SU-DHL-6 (cell line): ENCODE measurements around the gene RBM33.

ENCODE experiments used
- EZH2phosphoT487 ChIP-seq: fragments of 200-600 bp; sonication (generic), shearing (Covaris generic); conservative IDR thresholded peaks from 2 replicates; pipeline ENCODE4 v1.6.1; 2018; ENCODE audit warnings: mild to moderate bottlenecking, antibody characterized with exemption, low read length, moderate library complexity, mixed read lengths
- TF ChIP-seq, protein P1 (sequence below): fragments of 200-600 bp; sonication (generic); IDR thresholded peaks from one replicate; pipeline ENCODE4 v1.5.1; 2017; ENCODE audit warnings: antibody characterized with exemption, mild to moderate bottlenecking, low read length, moderate library complexity; ENCODE audit not compliant: insufficient read depth, poor library complexity, severe bottlenecking

DNA sequence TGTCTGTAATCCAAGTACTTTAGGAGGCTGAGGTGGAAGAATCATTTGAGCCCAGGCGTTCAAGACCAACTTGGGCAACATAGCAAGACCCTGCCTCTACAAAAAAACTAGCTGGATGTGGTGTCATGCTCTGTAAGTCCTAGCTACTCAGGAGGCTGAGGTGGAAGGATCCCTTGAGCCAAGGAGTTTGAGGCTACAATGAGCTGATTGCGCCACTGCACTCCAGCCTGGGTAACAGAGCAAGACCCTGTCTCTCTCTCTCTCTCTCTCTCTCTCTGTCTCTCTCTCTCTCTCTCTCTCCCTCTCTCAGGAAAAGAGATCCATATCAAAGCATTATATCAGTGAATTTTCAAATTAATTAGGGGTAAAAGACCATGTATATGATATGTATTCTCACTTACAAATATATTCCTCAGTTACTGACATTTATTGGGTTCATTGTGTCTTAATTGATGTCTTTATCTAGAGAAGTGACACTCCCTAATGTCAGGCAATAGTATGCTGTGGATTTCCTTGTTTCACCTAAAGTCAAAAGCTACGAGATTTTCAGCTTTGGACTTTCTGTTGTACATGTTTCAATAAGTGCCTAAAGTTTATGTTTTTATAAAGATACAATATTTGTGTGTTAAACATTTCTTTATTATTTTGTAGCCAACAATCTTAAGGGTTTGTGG is 91.1 kb downstream of the RBM33 start:
- TF ChIP-seq, protein P1, sequence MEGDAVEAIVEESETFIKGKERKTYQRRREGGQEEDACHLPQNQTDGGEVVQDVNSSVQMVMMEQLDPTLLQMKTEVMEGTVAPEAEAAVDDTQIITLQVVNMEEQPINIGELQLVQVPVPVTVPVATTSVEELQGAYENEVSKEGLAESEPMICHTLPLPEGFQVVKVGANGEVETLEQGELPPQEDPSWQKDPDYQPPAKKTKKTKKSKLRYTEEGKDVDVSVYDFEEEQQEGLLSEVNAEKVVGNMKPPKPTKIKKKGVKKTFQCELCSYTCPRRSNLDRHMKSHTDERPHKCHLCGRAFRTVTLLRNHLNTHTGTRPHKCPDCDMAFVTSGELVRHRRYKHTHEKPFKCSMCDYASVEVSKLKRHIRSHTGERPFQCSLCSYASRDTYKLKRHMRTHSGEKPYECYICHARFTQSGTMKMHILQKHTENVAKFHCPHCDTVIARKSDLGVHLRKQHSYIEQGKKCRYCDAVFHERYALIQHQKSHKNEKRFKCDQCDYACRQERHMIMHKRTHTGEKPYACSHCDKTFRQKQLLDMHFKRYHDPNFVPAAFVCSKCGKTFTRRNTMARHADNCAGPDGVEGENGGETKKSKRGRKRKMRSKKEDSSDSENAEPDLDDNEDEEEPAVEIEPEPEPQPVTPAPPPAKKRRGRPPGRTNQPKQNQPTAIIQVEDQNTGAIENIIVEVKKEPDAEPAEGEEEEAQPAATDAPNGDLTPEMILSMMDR = no peak
- TF ChIP-seq EZH2phosphoT487 = no peak
